Midbrain (tissue), 1 donor: ENCODE data around the gene ROBO1.
"Not testable (repeated sequence)": the region's sequence is repeated elsewhere in the genome, so short reads cannot be mapped to it uniquely, and the experiment has no call there.

Source experiments
- DNase-seq: peaks from one replicate; lab custom pipeline; 2025; lab: John Stamatoyannopoulos, UW

ROBO1 gene

GRCh38 chr3:78736863-78737262 is 1030.9 kb downstream of the ROBO1 start:
- no peak for DNase-seq

GRCh38 chr3:78734048-78734637 is 1033.7 kb downstream of the ROBO1 start:
- no peak for DNase-seq

DNA sequence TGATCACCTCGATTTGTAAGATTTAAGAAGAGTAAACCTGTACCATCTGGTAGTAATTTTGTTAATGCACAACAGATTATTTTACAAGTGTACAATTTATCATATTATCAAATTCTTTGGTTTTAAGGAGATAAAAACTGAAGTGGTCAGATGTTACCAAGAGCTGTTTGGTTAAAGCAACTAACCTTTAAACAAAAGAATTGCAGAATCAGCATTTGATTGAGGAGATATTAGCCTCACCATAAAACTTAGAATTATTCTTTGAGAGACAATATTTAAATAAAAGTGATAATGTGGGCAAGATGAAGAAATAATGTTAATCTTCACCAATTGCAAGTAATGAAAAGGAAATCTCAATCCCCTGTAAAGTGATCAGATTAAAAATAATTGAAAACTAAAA is 1034.9 kb downstream of the ROBO1 start:
- DNase-seq, result no peak

- no peak for DNase-seq
Observed at GRCh38 chr3:78732471-78732870, 1035.3 kb downstream of the ROBO1 start.

DNA sequence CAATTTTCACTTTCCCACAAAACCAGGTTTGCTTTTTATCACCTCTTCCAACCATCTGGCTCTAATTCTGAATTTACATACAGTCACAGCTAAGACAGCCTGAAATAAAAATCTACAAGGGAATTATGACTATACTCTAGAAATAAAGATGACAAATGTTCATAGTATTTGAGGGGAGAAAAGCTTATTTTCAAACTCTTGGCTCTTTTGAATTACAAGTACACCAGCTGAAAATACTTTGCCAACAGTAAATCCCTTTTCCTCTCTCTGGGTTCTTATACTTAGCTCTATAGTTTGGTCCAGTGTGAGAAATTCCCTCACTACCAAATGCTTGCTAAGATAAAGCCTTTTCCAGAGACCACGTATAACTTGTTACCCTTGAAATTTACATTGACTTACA is 1037.9 kb downstream of the ROBO1 start:
- no peak for DNase-seq

GRCh38 chr3:78728406-78729145 is 1039.2 kb downstream of the ROBO1 start:
- DNase-seq, result peak; percentile 83

- peak; percentile 31 for DNase-seq
Observed at GRCh38 chr3:78726545-78726944, 1041.3 kb downstream of the ROBO1 start.

DNA sequence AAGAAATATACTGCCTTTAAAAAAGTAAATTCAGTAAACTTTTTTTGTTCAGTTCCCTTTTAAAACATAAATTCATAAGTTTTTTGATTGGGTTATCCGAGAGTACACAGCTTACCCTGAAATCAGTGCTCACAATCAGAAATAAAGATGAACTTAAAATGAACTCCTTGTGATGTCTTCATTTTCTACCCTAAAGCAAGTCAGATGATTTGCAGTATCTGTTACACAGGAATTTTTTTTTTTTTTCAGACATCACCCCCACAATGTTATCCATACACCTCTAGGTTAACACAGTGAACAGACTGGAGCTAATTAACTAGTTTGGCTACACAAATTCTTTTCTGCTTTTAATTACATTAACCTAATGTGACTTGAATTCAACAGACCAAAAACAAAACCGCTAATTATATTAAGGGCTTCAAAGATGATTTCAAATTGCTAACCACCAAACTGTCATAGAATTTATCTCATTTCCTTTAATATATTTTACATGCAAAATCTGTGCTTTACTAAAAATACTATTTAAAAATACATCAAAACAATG is 1042.0 kb downstream of the ROBO1 start:
- DNase-seq, result no peak

DNA sequence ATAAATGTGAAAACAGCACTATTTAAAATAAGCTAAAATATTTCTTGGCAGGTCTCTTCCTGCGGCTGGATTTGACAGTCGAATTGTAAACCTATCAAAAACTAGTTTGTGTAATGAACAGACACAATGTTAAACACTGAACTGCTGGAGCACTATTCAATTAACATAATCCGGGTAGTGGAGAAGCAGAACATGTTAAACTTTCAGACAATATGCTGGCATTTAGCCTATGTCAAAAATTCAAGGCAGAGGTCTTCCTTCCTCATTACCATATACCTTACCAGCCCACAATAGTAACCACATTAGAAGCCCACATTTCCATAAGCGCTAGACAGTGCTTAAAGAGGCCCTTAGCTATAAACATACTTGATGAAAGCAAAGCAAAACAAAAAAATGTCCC is 1042.9 kb downstream of the ROBO1 start:
- DNase-seq, result no peak

DNA sequence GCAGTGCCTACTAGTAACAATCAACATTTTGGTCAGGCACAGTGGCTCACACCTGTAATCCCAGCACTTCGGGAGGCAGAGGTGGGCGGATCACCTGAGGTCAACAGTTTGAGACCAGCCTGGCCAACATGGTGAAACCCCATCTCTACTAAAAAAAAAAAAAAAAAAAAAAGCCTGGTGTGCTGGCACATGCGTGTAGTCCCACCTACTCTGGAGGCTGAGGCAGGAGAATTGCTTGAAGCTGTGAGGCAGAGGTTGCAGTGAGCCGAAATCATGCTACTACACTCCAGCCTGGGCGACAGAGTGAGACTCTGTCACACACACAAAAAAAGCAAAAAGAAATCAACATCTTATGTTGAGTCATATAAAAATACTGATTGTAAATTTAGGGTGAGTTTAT is 1043.4 kb downstream of the ROBO1 start:
- not testable (repeated sequence) for DNase-seq

GRCh38 chr3:78721771-78722543 is 1045.8 kb downstream of the ROBO1 start:
- DNase-seq, result no peak

GRCh38 chr3:78718707-78719106 is 1049.1 kb downstream of the ROBO1 start:
- no peak for DNase-seq

GRCh38 chr3:78717041-78717440 is 1050.8 kb downstream of the ROBO1 start:
- no peak for DNase-seq

DNA sequence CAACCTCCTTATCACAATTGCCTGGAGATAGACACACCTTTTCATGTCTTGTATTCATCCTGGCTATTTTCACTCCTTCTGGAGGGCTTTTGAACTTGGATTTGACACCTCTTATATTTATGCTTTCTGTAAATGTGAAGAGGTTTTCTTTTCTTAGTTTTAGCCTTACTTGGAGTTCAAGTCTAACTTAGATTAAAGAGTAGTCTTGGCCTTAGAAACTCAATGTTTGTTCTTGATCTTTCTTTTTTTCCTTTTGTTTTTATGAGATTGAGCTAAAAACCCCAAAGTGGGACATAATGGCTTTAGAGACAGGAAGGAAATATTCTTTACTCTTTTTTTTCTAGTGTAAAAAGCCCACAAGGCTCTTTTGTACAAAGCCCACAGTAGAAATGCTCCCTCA is 1054.9 kb downstream of the ROBO1 start:
- no peak for DNase-seq

- DNase-seq, result no peak
Observed at GRCh38 chr3:78712270-78712669, 1055.5 kb downstream of the ROBO1 start.

DNA sequence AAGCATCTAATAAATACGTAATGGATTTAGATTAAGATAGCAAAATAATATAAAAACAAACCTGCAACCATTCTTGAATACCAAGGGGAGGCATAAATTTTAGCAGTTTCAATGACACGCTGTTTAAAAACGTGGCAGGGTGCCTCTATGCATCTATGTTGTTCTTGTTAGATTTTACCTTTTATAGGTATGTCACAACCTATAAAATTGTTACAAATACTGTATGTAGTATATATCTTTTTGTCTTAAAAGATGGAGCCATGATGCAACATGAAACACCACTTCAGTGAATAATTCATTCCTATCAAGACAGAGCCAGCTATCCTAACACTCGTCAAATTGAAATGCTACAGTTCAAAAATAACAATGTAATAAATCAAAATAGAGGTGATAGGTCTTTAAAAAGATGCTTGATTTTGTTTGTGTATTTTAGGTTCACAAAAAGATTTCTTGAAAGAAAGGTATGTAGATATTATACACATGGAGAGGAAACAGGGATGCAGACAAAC is 1059.2 kb downstream of the ROBO1 start:
- no peak for DNase-seq

- DNase-seq, result no peak
Observed at GRCh38 chr3:78707609-78708008, 1060.2 kb downstream of the ROBO1 start.

GRCh38 chr3:78706906-78707523 is 1060.8 kb downstream of the ROBO1 start:
- DNase-seq, result no peak

DNA sequence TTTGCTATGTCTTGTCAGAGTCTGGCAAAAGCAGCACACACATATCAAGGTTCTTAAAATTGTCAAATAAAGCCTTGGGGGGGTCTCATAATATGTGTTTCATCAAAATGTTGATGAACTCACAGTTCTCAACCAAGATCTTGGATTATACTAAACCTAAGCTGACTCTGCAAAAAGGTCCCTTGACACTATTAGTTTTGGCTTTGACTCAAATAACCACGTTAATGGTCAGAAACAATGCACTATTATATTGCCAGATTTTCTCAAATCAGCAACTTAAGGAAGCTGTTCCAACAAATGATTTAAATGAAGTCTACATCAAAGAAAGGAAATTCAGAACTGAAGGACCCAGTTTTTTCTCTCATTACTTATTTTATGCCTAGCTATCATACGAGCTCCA is 1063.9 kb downstream of the ROBO1 start:
- no peak for DNase-seq

GRCh38 chr3:78701537-78701936 is 1066.3 kb downstream of the ROBO1 start:
- DNase-seq, result no peak

- DNase-seq, result no peak
Observed at GRCh38 chr3:78698431-78698830, 1069.4 kb downstream of the ROBO1 start.

GRCh38 chr3:78697426-78697825 is 1070.4 kb downstream of the ROBO1 start:
- DNase-seq, result no peak
